H1 (cell line): ENCODE data around the gene CDC42BPB. TPM values are rescaled to one million over a fixed set of nuclear protein-coding genes. Genes with fewer than 3 reads are reported as not detected.

Source experiments
- CEBPB ChIP-seq: IDR thresholded peaks from 2 replicates; pipeline ENCODE4 v1.6.1; 2012; ENCODE audit warnings: low read depth, low read length
- EP300 ChIP-seq, 2 experiments: IDR thresholded peaks; 1 replicate in 1 of 2; 2 replicates in 1 of 2; pipeline ENCODE4 v1.6.1; 2011 to 2012; ENCODE audit warnings: low read depth in 2 of 2, low read length in 2 of 2, mild to moderate bottlenecking in 2 of 2, borderline replicate concordance in 1 of 2, inconsistent platforms in 1 of 2, moderate library complexity in 1 of 2
- polyA plus RNA-seq, 7 experiments: library from polyadenylated mRNA; depleted of rRNA in 3 of 7; stranded (reverse) in 5 of 7; unstranded in 2 of 7; fragments of >200 nt in 5 of 7; fragments of 200-250 nt in 2 of 7; gene quantifications; 1 replicate in 5 of 7; 2 replicates in 1 of 7; 4 replicates in 1 of 7; pipeline versions ENCODE4 v1.2.1 to v1.2.3, GENCODE V29; 2011 to 2013; ENCODE audit warnings: missing spikeins in 2 of 7, mixed read lengths in 2 of 7
- total RNA-seq: library from RNA; stranded (reverse); fragmentation: NEBNext Ultra II Directional; extraction: Animal tissue kit (Norgen Biotek cat#: 25700); gene quantifications from 2 replicates; pipeline ENCODE4 v1.2.1, GENCODE V29; 2021
- TF ChIP-seq, protein P1 (sequence below): IDR thresholded peaks from 2 replicates; pipeline ENCODE4 v1.6.1; 2012; ENCODE audit warnings: inconsistent platforms

The CDC42BPB gene
- total and polyA plus RNA-seq, 2 of the 8 experiments (the other 6 are each of a cell fraction or from before 2014, with no cell fraction given): 51.2 to 88.2 TPM

DNA sequence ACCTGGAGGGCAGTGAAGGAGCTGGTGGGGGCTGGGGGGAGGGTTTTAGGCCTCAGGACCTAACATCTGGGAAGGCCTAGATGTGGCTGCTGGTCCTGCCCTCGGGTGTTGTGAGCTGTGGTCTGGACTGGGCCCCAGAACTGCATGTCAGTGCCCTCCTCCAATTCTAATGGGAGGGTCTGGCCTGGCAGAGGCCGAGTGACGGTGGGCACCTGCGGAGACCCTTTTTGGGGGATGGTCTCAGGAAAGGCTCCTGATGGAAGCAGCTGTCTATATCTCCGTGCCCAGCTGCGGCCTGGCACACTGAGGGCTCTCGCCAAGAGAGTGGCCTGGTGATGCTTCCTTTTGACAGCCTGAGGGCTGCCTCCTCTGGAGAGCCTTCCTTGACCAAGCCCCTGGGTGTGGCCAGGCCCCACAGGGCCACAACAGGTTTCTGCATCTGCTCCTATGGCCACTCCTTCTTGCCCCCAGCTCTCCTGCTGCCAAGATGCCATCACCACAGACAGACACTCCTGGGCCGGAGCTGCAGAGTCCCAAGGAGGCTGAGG lies 42.5 kb upstream of the CDC42BPB start (continued):
- TF ChIP-seq, protein P1, sequence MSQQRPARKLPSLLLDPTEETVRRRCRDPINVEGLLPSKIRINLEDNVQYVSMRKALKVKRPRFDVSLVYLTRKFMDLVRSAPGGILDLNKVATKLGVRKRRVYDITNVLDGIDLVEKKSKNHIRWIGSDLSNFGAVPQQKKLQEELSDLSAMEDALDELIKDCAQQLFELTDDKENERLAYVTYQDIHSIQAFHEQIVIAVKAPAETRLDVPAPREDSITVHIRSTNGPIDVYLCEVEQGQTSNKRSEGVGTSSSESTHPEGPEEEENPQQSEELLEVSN: no peak
- TF ChIP-seq EP300 (IDR thresholded peaks at IDR 0.05; ENCODE audit: borderline replicate concordance in 1 of 2, low read depth in 2 of 2, low read length in 2 of 2): no peak
- TF ChIP-seq CEBPB: no peak
